Inflammatory macrophage treated with lipopolysaccharide for 1 hour (primary cell): ENCODE measurements around the gene DUS1L.
A peak's percentile ranks its signal among the peaks of the same experiment; 100 is the strongest.

Source experiments
- DNase-seq, 2 donors: peaks; one replicate each; pipeline ENCODE4 v3.0.0-alpha.2; 2020 to 2022

DUS1L gene

GRCh38 chr17:82038796-82039409, 26.7 kb downstream of the DUS1L start:
- peak; percentile 34 to 56 for DNase-seq

DNA sequence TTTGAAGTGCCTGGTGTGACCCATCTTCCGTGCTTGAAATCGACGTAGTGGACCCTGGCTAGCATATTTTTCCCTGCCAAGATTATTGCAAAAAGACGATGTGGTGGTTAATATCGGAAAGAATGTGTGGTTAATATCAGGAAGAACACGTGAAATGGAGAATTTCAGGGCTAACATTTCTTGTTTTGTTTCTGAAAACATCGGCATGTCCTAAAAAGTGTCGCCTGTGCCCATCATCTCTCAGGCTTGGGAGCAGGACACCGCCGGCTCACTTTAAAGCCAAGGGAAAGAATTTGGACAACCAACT, 27.8 kb downstream of the DUS1L start:
- no peak for DNase-seq

GRCh38 chr17:82037092-82037888, 28.3 kb downstream of the DUS1L start, which contains the start of gene DCXR:
Gene DCXR (minus strand): TSS chr17:82037697. CDS start chr17:82037682, 15 bp downstream.
- DNase-seq: peak; percentile 94

DNA sequence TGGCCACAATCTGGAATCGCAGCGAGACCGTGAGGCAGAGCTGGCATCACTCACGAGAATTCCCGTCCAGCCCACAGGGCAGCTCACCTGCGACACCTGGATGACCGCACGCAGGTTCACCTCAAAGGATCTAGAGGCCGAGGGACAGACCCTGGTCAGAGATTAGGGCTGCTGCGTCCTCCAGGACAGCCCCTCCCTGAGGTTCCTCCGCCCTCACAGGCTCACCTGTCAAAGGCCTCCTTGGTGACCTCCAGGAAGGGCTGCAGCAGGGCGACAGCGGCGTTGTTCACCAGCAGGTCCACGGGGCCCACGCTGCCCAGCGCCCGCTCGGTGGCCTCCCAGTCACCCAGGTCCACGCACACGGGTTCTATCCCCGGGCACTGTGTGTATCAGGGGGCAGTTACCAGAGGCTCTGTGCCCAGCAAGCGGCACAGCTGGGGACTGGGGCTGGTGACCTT, 28.9 kb downstream of the DUS1L start:
- no peak for DNase-seq

DNA sequence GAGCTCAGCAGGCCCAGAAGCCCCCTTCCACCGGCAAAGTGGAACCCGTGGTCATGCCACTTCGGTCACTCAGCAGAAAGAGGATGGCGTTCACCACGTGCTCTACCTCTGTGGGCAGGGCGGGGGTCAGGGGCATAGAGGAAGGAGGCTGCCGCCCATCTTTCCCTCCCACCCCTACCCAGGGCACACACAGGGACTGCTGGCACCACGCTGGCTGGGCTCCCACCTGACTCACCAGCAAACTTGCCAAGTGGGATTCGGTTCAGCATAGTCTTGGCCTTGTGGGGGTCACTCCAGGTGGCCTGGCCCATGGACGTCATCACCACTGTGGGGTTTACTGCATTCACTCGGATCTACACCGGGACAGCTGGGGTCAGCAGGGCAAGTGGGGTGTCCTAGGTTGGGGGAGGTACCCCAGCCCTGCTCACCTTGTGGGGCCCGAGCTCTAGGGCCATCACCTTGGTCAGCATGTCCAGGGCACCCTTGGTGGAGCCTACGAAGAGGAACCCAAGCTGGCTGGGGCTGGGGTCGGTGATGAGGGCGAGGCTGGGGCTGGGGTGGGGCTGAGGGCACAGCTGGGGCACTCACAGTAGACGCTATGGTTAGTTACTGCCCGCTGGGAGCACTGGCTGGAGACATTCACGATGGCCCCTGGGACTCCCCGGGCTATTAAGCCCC, 29.5 kb downstream of the DUS1L start:
- DNase-seq: no peak

DNA sequence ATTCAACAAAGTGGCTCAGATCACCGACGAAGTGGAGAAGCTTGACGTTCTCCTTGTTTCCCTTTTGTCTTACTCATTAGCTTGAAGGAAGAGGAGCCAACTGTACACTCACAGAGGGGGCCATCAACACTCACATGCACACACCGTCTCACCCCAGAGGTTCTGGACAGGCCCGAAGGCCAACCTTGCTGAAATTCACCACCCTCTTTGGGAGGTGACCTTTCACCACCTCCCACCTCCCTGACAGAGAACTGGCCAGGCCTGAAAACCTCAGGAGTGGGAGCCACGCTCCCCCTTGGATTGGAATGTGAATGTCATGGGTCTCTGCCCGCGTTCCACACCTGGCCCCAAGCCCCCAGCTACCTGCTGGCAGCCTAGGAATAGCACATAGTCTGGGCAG, 30.1 kb downstream of the DUS1L start:
- DNase-seq: no peak

DNA sequence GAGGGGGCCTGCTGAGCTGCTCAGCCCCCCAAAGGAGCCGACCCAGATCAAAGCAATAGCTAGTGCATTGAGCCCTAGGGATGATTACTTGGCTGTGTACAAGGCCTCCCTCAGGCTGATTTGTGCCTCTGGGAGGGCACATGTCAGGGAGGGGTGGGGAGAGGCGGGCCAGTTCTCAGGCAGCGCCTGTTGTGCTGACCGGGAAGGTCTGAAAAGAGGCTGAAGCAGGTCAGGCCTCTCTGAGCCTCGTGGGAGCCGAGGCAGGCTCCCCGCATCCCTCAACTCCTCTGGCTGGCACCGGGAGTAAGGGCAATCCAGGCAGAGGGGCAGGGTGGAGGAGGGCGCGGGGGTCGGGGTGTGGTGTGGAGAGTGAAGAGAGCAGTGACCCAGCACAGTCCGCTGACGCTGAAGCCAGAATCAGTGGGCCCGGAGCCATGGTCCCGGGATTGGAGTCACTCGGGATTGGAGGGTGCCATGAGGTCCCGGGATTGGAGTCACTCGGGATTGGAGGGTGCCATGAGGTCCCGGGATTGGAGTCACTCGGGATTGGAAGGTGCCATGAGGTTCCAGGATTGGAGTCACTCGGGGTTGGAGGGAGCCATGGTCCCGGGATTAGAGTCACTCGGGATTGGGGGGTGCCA, 31.1 kb downstream of the DUS1L start:
- DNase-seq: no peak

- DNase-seq: no peak
Measured at GRCh38 chr17:82033359-82034085, 32.1 kb downstream of the DUS1L start.

GRCh38 chr17:82031885-82032627, 33.5 kb downstream of the DUS1L start:
- DNase-seq: no peak

GRCh38 chr17:82031303-82031884, 34.2 kb downstream of the DUS1L start, which contains the start of gene RAC3:
Gene RAC3 (plus strand): TSS chr17:82031678. CDS start chr17:82031762, 84 bp downstream.
- DNase-seq: no peak

DNA sequence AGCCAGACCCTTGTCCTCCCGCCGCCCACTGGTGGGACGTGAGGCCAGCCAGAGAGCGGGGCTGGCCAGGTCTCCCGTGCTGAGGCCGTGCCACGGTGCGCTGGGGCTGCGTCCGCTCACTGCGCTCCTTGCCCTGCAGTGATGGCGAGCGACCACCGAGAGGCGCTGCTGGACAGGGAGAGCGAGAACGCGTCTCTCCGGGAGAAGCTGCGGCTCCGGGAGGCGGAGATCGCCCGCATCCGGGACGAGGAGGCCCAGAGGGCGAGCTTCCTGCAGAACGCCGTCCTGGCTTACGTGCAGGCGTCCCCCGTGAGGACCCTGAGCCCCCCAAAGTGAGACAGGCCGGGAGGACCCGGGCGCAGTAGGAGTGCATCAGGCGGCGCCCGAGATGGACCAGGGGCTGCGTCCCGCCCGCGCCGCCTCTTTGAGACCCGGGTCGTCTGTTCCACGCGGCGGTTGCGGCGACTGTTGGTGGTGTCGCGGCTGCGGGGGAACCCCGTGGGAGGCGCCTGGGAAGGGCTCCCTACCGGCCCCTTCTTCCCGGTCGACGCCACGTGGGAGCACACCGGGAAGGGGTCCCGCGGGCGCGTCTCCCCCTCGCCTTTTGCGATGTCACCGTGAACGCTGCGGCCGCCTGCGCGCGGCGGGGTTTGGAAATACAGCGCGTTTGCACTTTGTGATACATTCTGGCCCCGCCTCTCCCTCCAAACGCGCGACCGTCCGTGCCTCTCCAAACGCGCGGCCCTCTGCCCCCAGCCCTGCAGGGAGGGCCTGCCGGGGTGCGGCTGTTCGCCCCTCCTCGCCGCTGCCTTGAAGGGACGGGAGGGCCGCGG, 34.9 kb downstream of the DUS1L start:
- DNase-seq: peak; percentile 69 to 77

DNA sequence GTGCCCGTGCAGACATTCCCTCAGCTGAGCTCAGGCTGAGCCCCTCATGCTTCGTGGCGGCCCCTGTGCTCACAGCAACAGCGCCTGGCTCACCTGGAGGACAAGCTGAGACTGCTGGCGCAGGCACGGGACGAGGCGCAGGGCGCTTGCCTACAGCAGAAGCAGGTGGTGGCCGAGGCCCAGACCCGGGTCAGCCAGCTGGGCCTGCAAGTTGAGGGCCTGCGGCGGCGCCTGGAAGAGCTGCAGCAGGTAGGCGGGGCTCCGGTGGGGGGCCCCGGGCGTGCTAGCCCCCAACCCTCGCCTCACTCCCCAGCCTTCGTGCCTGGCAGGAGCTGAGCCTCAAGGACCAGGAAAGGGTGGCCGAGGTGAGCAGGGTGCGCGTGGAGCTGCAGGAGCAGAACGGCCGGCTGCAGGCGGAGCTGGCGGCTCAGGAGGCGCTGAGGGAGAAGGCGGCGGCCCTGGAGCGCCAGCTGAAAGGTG, 35.6 kb downstream of the DUS1L start:
- DNase-seq: no peak

DNA sequence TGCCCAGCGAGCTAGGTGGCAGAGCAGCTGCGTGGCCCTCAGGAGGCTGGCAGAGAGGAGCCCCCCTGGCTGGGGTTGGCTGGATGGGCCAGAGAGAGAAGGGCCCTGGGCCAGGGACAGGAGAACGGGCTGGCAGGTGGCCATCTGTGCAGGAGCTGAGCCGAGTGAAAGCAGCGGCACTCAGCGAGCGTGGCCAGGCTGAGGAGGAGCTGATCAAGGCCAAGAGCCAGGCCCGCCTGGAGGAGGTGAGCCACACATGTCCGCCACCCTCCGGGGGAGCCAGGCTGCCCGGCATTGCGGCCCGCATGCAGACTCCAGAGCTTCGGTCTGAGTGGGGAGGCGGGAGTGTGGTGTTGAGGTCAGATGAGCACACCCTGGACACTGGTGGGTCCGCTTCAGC, 36.2 kb downstream of the DUS1L start:
- no peak for DNase-seq

DNA sequence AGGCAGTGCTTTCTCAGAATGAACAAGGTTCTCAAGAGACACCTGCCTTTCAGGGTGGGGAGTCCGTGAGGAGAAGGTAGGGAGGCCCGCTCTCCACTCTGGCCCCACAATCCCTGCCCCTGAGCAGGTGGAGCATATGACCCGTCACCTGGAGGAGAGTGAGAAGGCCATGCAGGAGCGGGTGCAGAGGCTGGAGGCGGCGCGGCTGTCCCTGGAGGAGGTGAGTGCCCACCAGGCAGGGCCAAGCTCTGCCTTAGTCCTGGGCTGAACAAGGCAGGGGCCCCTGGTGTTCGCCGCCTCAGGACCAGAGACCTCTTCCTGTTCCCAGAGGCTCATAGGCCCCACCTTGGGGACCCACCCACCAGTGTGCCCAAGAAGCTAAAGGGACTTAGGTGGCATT, 36.6 kb downstream of the DUS1L start:
- no peak for DNase-seq

DNA sequence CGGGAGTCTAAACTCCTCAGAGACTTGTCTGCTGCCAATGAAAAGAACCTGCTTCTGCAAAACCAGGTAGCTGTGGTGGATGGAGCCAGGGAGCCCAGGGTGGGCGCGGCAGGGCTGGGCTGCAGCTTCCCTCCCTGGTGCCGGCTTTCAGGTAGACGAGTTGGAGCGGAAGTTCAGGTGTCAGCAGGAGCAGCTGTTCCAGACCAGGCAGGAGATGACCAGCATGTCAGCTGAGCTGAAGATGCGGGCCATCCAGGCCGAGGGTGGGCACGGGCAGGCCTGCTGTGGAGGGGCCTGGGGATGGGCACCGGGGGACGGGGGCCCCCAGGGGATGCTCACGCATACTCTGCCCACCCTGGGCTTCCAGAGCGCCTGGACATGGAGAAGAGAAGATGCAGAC, 37.4 kb downstream of the DUS1L start:
- no peak for DNase-seq

- no peak for DNase-seq
Measured at GRCh38 chr17:82025401-82026107, 40.0 kb downstream of the DUS1L start.

- DNase-seq: no peak
Measured at GRCh38 chr17:82024859-82025258, 40.7 kb downstream of the DUS1L start.

DNA sequence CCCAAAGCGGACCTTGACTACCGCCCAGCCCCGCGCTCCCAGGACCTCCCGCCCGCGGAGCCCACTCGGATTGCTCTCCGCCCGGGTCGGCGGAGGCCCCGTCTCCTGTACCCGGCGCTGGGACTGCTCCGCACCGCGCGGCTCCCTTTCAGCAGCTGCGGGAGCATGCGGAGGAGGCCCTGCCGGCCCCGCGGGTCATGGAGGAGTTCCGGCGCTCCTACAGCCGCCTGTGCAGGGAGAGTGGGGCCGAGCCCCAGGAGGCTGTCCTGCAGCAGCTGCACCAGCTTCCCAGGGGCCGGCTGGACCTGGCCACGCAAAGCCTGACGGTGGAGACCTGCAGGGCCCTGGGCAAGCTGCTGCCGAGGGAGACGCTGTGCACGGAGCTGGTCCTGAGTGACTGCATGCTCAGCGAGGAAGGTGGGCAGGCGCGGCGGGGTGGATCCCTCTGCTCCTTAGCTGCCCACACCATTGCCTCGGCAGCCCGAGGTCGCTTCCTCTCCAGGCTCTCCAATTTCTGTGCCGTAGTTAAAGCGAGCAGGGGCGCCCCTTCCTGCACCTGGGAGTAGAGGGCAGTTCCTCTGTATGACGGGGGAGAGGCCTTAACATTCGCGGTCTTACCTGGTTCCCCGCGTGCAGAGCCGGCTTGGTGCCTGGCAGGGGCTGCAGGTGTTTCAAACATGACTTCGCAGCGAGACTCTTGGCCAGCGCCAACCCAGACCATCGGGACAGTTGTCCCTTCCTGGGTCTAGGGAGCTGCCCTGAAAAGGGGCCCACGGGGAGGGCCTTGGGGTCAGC, 42.0 kb downstream of the DUS1L start:
- DNase-seq: peak in 1 of 2 donors; percentile 30

GRCh38 chr17:82022981-82023446, 42.6 kb downstream of the DUS1L start, which contains the start of gene LRRC45:
Gene LRRC45 (plus strand): TSS chr17:82023305. CDS start chr17:82023644, 339 bp downstream.
- peak; percentile 99 for DNase-seq
